ENCODE data around the gene CCDC57.

The CCDC57 gene

DNA sequence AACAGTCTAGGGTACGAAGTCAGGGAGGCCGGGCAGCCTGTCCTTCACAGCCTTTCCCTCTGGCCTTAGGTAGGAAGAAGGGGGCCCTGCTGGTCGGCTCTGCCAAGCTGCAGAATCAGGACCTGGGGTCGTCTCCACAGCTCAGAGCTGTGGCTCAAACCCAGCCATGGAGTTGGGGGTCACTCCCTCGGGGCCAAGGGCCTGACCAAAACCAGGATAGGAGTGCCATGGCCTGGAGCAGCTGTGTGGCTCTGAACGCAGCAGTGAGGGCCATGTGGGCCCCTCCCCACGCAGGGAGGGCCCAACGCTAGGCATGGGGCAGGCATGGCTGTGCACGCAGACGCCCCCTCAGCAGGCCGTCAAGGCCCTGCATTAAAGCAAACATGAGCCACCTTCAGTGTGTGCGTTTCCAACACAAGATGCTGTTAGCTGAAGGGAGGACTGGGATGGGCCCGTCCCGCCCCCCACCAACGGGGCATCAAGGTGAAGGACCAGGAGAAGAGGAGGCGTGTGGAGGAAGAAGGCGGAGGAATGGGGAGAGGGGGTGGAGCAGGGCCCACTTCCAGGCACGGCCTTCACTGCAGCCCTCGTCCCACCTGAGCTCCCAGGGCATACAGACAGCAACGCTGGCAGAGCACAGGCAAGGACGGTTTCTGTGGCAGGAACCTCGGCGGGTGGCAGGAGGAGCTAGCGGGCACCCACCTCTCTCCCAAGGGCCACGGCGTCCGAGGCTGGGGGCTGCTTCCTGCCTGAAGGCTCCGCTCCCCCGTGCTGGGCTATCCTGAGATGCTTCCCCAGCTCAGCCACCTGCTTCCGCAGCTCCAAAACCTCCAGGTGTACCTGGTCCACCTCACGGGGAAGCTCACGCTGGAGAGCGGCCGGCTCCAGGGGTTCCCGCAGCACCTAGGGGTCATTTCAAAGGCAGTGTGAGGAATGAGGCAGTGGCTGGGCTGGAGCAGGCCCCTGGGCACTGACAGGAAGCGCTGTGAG, 55.3 kb downstream of the CCDC57 start:
- peaks cover 1% of the 10 kb centered on the region for H3K79me1 ChIP-seq (replicated peaks; ENCODE audit: low read length, poor library complexity, severe bottlenecking)
- H3K9me3 ChIP-seq (ENCODE audit: control insufficient read depth, low read length) = no peaks in the 10 kb centered on the region
- H3K23ac ChIP-seq (ENCODE audit: low read length in 2 of 2) = no peak overlapping the region
- no peak overlapping the region for H2BK12ac ChIP-seq (ENCODE audit: low read length in 2 of 2)
- H3K4ac ChIP-seq (ENCODE audit: low read depth in 1 of 2, low read length in 2 of 2) = no peak overlapping the region
- H2AFZ ChIP-seq (ENCODE audit: low read depth, low read length) = no peak overlapping the region
- H4K8ac ChIP-seq (ENCODE audit: low read length) = no peak overlapping the region
- H3K4me1 ChIP-seq (ENCODE audit: control insufficient read depth, insufficient read depth, low read depth, low read length) = peaks cover 2% of the 10 kb centered on the region
- peaks cover 48 to 72% of the 10 kb centered on the region in 2 experiments for H3K36me3 ChIP-seq (ENCODE audit: control insufficient read depth in 1 of 2, insufficient read depth in 2 of 2, low read depth in 1 of 2, low read length in 2 of 2)
- H3K27me3 ChIP-seq (ENCODE audit: control insufficient read depth in 1 of 2, insufficient read depth in 1 of 2, low read length in 2 of 2) = no peaks in the 10 kb centered on the region
- whole genome bisulfite sequencing = 91% methylated on average over 35 of the region's 36 CpGs
- no peak overlapping the region for H2BK5ac ChIP-seq (ENCODE audit: low read depth, low read length, poor library complexity, severe bottlenecking)
- no peak overlapping the region for H2AK5ac ChIP-seq (ENCODE audit: low read length, severe bottlenecking)
- H2BK120ac ChIP-seq (ENCODE audit: low read depth, low read length) = no peak overlapping the region
- no peak overlapping the region for H3K18ac ChIP-seq (ENCODE audit: low read depth in 1 of 2, low read length in 2 of 2)
- H3K14ac ChIP-seq (ENCODE audit: low read length in 2 of 2) = no peak overlapping the region
- no peak overlapping the region for H2BK15ac ChIP-seq (ENCODE audit: low read depth, poor library complexity, severe bottlenecking)
- no peak overlapping the region for H4K91ac ChIP-seq (ENCODE audit: low read length)
- H3K4me2 ChIP-seq (ENCODE audit: low read length, poor library complexity, severe bottlenecking) = no peak overlapping the region
- H3K4me3 ChIP-seq (ENCODE audit: insufficient read depth in 1 of 2, low read depth in 1 of 2, low read length in 2 of 2) = no peak overlapping the region
- no peak overlapping the region for H3K27ac ChIP-seq (ENCODE audit: low read length, poor library complexity, severe bottlenecking)
- H3K9ac ChIP-seq (ENCODE audit: low read length) = no peak overlapping the region
- no peak for DNase-seq

DNA sequence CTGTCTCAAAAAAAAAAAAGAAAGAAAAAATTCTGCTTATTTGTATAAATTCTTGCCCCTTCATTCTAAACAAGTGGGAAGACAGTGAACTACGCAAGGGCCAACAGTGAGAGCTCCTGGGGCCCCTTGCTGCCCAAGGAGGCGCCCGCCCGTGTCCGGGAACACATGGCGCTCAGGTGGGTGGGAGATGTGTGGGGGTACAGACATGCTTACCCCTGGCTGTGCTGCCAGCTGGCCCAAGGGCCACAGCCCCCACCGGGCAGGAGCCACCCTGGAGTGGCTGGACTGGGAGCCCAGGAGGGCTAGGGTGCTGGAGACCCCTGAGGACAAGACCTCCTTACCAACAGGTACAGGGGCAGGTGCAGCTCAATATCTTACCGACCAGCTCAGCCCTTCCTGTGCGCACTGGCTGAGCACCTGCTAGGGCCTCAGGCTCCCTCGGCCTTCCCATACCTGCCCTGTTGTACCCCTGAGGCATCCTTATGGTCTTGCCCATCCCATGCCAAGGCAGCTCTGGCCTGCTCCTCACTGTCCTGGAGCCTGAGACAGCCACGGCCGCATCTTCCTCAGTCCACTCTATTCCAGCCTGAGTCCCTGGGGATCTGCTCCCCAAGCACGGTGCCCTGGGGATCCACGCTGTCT, 56.2 kb downstream of the CCDC57 start:
- Histone ChIP-seq H2BK15ac (ENCODE audit: low read depth, poor library complexity, severe bottlenecking) (no peak overlapping the region), H4K8ac (ENCODE audit: low read length) (no peak overlapping the region), H4K91ac (ENCODE audit: low read length) (no peak overlapping the region), H3K4me2 (ENCODE audit: low read length, poor library complexity, severe bottlenecking) (no peak overlapping the region), H3K27ac (ENCODE audit: low read length, poor library complexity, severe bottlenecking) (no peak overlapping the region), H3K36me3 (ENCODE audit: control insufficient read depth in 1 of 2, insufficient read depth in 2 of 2, low read depth in 1 of 2, low read length in 2 of 2) (peaks cover 45 to 78% of the 10 kb centered on the region in 2 experiments), H2AFZ (ENCODE audit: low read depth, low read length) (no peak overlapping the region), H3K27me3 (ENCODE audit: control insufficient read depth in 1 of 2, insufficient read depth in 1 of 2, low read length in 2 of 2) (no peaks in the 10 kb centered on the region), H3K9ac (ENCODE audit: low read length) (no peak overlapping the region), H2AK5ac (ENCODE audit: low read length, severe bottlenecking) (no peak overlapping the region), H3K79me1 (replicated peaks; ENCODE audit: low read length, poor library complexity, severe bottlenecking) (peaks cover 5% of the 10 kb centered on the region), H3K4me3 (ENCODE audit: insufficient read depth in 1 of 2, low read depth in 1 of 2, low read length in 2 of 2) (no peak overlapping the region), H3K4ac (ENCODE audit: low read depth in 1 of 2, low read length in 2 of 2) (no peak overlapping the region), H3K9me3 (ENCODE audit: control insufficient read depth, low read length) (no peaks in the 10 kb centered on the region), H2BK12ac (ENCODE audit: low read length in 2 of 2) (no peak overlapping the region), H2BK5ac (ENCODE audit: low read depth, low read length, poor library complexity, severe bottlenecking) (no peak overlapping the region), H3K14ac (ENCODE audit: low read length in 2 of 2) (no peak overlapping the region), H3K4me1 (ENCODE audit: control insufficient read depth, insufficient read depth, low read depth, low read length) (peaks cover 2% of the 10 kb centered on the region), H3K18ac (ENCODE audit: low read depth in 1 of 2, low read length in 2 of 2) (no peak overlapping the region), H2BK120ac (ENCODE audit: low read depth, low read length) (no peak overlapping the region), H3K23ac (ENCODE audit: low read length in 2 of 2) (no peak overlapping the region)
- 94% methylated on average over 14 of the region's 14 CpGs for WGBS
- DNase-seq = no peak

DNA sequence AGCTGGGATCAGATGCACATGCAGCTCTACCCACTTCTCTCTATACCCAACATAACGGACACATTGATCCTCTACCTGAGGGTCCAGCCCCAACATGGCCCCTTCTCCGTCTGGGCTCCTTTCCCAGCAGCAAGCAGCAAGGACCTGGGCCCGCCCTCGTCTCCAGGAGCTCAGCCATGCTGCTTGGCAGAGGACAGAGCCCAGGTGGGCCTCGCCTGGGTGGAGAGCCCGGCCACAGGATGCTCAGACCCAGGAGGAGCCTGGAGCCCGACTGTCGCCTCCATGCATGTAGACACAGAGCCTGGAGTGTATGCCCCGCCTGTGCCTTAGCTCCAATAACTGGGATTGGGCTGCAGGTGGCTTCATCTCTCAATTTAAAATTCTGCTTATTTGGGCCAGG, 57.0 kb downstream of the CCDC57 start:
- H3K27me3 ChIP-seq (ENCODE audit: control insufficient read depth in 1 of 2, insufficient read depth in 1 of 2, low read length in 2 of 2) = no peaks in the 10 kb centered on the region
- H3K27ac ChIP-seq (ENCODE audit: low read length, poor library complexity, severe bottlenecking) = no peak overlapping the region
- H3K9me3 ChIP-seq (ENCODE audit: control insufficient read depth, low read length) = no peaks in the 10 kb centered on the region
- H2BK120ac ChIP-seq (ENCODE audit: low read depth, low read length) = no peak overlapping the region
- H2BK12ac ChIP-seq (ENCODE audit: low read length in 2 of 2) = no peak overlapping the region
- H3K9ac ChIP-seq (ENCODE audit: low read length) = no peak overlapping the region
- no peak overlapping the region for H3K4me2 ChIP-seq (ENCODE audit: low read length, poor library complexity, severe bottlenecking)
- 92% methylated on average over 9 of the region's 9 CpGs for WGBS
- H3K36me3 ChIP-seq (ENCODE audit: control insufficient read depth in 1 of 2, insufficient read depth in 2 of 2, low read depth in 1 of 2, low read length in 2 of 2) = peaks cover 39 to 79% of the 10 kb centered on the region in 2 experiments
- H3K14ac ChIP-seq (ENCODE audit: low read length in 2 of 2) = no peak overlapping the region
- no peak overlapping the region for H3K23ac ChIP-seq (ENCODE audit: low read length in 2 of 2)
- H2BK15ac ChIP-seq (ENCODE audit: low read depth, poor library complexity, severe bottlenecking) = no peak overlapping the region
- no peak overlapping the region for H4K91ac ChIP-seq (ENCODE audit: low read length)
- H3K4ac ChIP-seq (ENCODE audit: low read depth in 1 of 2, low read length in 2 of 2) = no peak overlapping the region
- peaks cover 2% of the 10 kb centered on the region for H3K4me1 ChIP-seq (ENCODE audit: control insufficient read depth, insufficient read depth, low read depth, low read length)
- H2AFZ ChIP-seq (ENCODE audit: low read depth, low read length) = no peak overlapping the region
- H3K79me1 ChIP-seq (replicated peaks; ENCODE audit: low read length, poor library complexity, severe bottlenecking) = peaks cover 6% of the 10 kb centered on the region
- no peak overlapping the region for H3K18ac ChIP-seq (ENCODE audit: low read depth in 1 of 2, low read length in 2 of 2)
- H2BK5ac ChIP-seq (ENCODE audit: low read depth, low read length, poor library complexity, severe bottlenecking) = no peak overlapping the region
- H3K4me3 ChIP-seq (ENCODE audit: insufficient read depth in 1 of 2, low read depth in 1 of 2, low read length in 2 of 2) = no peak overlapping the region
- no peak overlapping the region for H4K8ac ChIP-seq (ENCODE audit: low read length)
- DNase-seq = no peak
- no peak overlapping the region for H2AK5ac ChIP-seq (ENCODE audit: low read length, severe bottlenecking)

DNA sequence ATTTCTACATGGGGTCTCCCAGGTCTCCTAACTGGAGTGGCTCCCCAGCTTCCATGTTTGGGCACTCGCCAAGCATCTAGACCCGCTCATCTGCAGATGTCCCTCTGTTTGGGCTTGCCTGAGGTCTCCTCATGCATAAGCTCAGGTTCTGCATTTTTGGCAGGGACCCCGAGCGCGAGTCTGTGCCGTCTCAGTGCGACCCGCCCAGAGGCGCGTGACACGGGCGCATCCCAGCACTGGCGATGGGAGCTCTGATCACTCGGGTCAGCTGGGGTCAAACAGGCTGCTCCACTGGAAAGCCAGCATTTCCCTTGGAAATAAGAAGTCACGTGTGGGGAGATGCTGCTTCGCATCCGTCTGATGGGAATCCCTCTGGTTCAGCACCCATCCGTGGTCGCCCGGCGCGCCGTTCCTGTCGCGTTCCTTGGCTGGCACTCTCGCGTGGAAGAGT, 57.7 kb downstream of the CCDC57 start:
- H3K23ac ChIP-seq (ENCODE audit: low read length in 2 of 2) = no peak overlapping the region
- 95% methylated on average over 27 of the region's 27 CpGs for WGBS
- no peak overlapping the region for H4K91ac ChIP-seq (ENCODE audit: low read length)

More for the DNA sequence above, 57.7 kb downstream of the CCDC57 start:
- no peak overlapping the region for H2AFZ ChIP-seq (ENCODE audit: low read depth, low read length)
- no peak overlapping the region for H2BK120ac ChIP-seq (ENCODE audit: low read depth, low read length)
- H3K27ac ChIP-seq (ENCODE audit: low read length, poor library complexity, severe bottlenecking) = no peak overlapping the region
- H3K4me2 ChIP-seq (ENCODE audit: low read length, poor library complexity, severe bottlenecking) = no peak overlapping the region
- H4K8ac ChIP-seq (ENCODE audit: low read length) = no peak overlapping the region
- no peak overlapping the region for H3K4me3 ChIP-seq (ENCODE audit: insufficient read depth in 1 of 2, low read depth in 1 of 2, low read length in 2 of 2)
- no peaks in the 10 kb centered on the region for H3K27me3 ChIP-seq (ENCODE audit: control insufficient read depth in 1 of 2, insufficient read depth in 1 of 2, low read length in 2 of 2)
- H3K36me3 ChIP-seq (ENCODE audit: control insufficient read depth in 1 of 2, insufficient read depth in 2 of 2, low read depth in 1 of 2, low read length in 2 of 2) = peaks cover 38 to 75% of the 10 kb centered on the region in 2 experiments
- DNase-seq = no peak
- H2BK15ac ChIP-seq (ENCODE audit: low read depth, poor library complexity, severe bottlenecking) = peak overlapping the region; percentile 31
- H2BK12ac ChIP-seq (ENCODE audit: low read length in 2 of 2) = no peak overlapping the region
- H3K9me3 ChIP-seq (ENCODE audit: control insufficient read depth, low read length) = no peaks in the 10 kb centered on the region
- H3K18ac ChIP-seq (ENCODE audit: low read depth in 1 of 2, low read length in 2 of 2) = no peak overlapping the region
- H3K4ac ChIP-seq (ENCODE audit: low read depth in 1 of 2, low read length in 2 of 2) = no peak overlapping the region
- H3K14ac ChIP-seq (ENCODE audit: low read length in 2 of 2) = no peak overlapping the region
- H3K4me1 ChIP-seq (ENCODE audit: control insufficient read depth, insufficient read depth, low read depth, low read length) = no peaks in the 10 kb centered on the region
- no peak overlapping the region for H2AK5ac ChIP-seq (ENCODE audit: low read length, severe bottlenecking)
- H3K79me1 ChIP-seq (replicated peaks; ENCODE audit: low read length, poor library complexity, severe bottlenecking) = peaks cover 6% of the 10 kb centered on the region
- H3K9ac ChIP-seq (ENCODE audit: low read length) = no peak overlapping the region
- H2BK5ac ChIP-seq (ENCODE audit: low read depth, low read length, poor library complexity, severe bottlenecking) = no peak overlapping the region
